HS-27A (cell line): Measurements from ENCODE around the gene LGALS3BP.

Experiments
- DNase-seq: peaks from one replicate; pipeline ENCODE4 v3.0.0-alpha.2; 2012; ENCODE audit warnings: low read depth, missing footprints

LGALS3BP gene

GRCh38 chr17:78935419-78936323 lies 44.1 kb downstream of the LGALS3BP start:
- peak; percentile 82 for DNase-seq

- no peak for DNase-seq
These were observed 44.9 kb downstream of the LGALS3BP start for GRCh38 chr17:78934681-78935418.

- DNase-seq = peak; percentile 71
These were observed 45.7 kb downstream of the LGALS3BP start for GRCh38 chr17:78933959-78934568.

- peak; percentile 58 for DNase-seq
These were observed 46.4 kb downstream of the LGALS3BP start for GRCh38 chr17:78933025-78933958.

GRCh38 chr17:78929908-78930775 lies 49.6 kb downstream of the LGALS3BP start:
- DNase-seq = no peak

- no peak for DNase-seq
These were observed 53.8 kb downstream of the LGALS3BP start for GRCh38 chr17:78925662-78926555.

- DNase-seq = no peak
These were observed 54.5 kb downstream of the LGALS3BP start, which contains the start of gene TIMP2 for GRCh38 chr17:78925234-78925633. TSS of gene TIMP2 (minus strand) at chr17:78925387. CDS start at chr17:78925088, 299 bp downstream.

GRCh38 chr17:78924481-78925151 lies 55.1 kb downstream of the LGALS3BP start:
- DNase-seq = no peak

- DNase-seq = no peak
These were observed 55.9 kb downstream of the LGALS3BP start for GRCh38 chr17:78923660-78924453.

GRCh38 chr17:78922816-78923498 lies 56.8 kb downstream of the LGALS3BP start:
- DNase-seq = no peak

GRCh38 chr17:78921437-78921971 lies 58.2 kb downstream of the LGALS3BP start:
- no peak for DNase-seq
